ENCODE results near the gene CYBB.

CYBB gene

DNA sequence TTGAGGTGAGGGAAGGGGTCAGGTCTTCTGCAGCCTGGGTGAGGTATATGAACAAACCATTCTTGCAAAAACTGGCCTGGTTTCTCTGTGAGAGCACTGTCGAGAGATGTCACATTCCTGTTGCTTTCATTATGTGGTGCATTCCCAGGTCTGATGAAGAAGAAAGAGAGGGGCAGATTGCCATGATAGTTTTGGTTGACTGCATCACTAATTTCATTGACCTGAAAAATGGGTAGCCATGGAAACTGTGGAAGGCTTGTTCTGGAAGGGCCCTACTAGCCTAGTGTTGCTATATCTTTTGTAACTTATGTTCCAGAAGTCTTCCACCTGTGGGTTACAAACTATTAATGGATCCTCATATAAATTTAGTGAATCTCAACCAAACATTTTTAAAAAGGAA is 32.9 kb upstream of the CYBB start:
- Histone ChIP-seq H3K9ac (ENCODE audit: low read length) (no peak overlapping the region), H3K79me2 (ENCODE audit: control insufficient read depth, insufficient read depth, low read length, poor library complexity) (no peaks in the 10 kb centered on the region), H3K4ac (ENCODE audit: low read depth, low read length) (no peak overlapping the region), H3K9me3 (ENCODE audit: insufficient read depth, low read depth, low read length) (no peaks in the 10 kb centered on the region), H3K4me1 (ENCODE audit: control insufficient read depth in 1 of 2, insufficient read depth in 2 of 2, low read length in 2 of 2) (no peaks in the 10 kb centered on the region), H4K12ac (ENCODE audit: low read depth, low read length) (no peak overlapping the region), H3K27ac (ENCODE audit: low read depth, low read length) (no peak overlapping the region), H2AK5ac (ENCODE audit: low read length) (no peak overlapping the region), H3K4me2 (ENCODE audit: low read length) (no peak overlapping the region), H3K18ac (ENCODE audit: low read length) (no peak overlapping the region), H3K27me3 (ENCODE audit: insufficient read depth, low read length) (no peaks in the 10 kb centered on the region), H3K36me3 (ENCODE audit: control insufficient read depth in 1 of 2, insufficient read depth in 2 of 2, low read length in 2 of 2) (no peaks in the 10 kb centered on the region), H3K4me3 (ENCODE audit: low read depth, low read length) (no peak overlapping the region), H3K14ac (ENCODE audit: low read length) (no peak overlapping the region), H4K91ac (ENCODE audit: low read depth, low read length) (no peak overlapping the region), H3K23ac (ENCODE audit: low read length) (no peak overlapping the region), H2BK120ac (ENCODE audit: insufficient read depth, low read length, poor library complexity) (no peak overlapping the region), H2AFZ (ENCODE audit: insufficient read depth, low read length, poor library complexity) (no peak overlapping the region), H2BK5ac (ENCODE audit: low read depth, low read length, poor library complexity) (no peak overlapping the region), H3K79me1 (ENCODE audit: low read length) (no peaks in the 10 kb centered on the region), H2BK12ac (ENCODE audit: low read length) (no peak overlapping the region), H4K8ac (ENCODE audit: low read depth, low read length) (no peak overlapping the region)
- no peak for DNase-seq
- WGBS (ENCODE audit: extremely low coverage, insufficient coverage, insufficient read length) = no CpG with 5 or more reads among the region's 1 CpG

DNA sequence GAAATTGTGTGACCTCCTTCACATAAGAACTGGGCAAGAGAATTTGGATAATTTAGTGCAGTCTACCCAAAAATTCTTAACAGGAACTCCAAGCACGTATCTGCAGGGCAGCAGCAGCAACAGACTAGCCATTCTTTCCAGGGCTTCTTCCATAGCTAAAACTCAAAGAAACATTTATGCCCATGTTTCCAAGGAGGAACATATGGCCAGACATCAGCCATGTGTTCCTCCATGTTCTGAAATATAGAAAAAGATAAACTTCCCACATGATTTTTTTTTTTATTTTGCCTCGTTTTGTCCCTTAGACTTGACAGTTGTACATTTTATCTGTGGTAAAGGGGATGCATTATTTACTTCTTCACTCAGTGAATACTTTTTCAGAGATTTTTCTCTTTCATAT is 27.6 kb upstream of the CYBB start:
- H3K14ac ChIP-seq (ENCODE audit: low read length) = no peak overlapping the region
- no peak overlapping the region for H3K18ac ChIP-seq (ENCODE audit: low read length)
- no peak overlapping the region for H2AK5ac ChIP-seq (ENCODE audit: low read length)
- DNase-seq = no peak
- no peak overlapping the region for H2BK120ac ChIP-seq (ENCODE audit: insufficient read depth, low read length, poor library complexity)
- H3K4me2 ChIP-seq (ENCODE audit: low read length) = no peak overlapping the region
- H3K4me3 ChIP-seq (ENCODE audit: low read depth, low read length) = no peak overlapping the region
- H3K23ac ChIP-seq (ENCODE audit: low read length) = no peak overlapping the region
- no peaks in the 10 kb centered on the region for H3K79me2 ChIP-seq (ENCODE audit: control insufficient read depth, insufficient read depth, low read length, poor library complexity)
- H3K4me1 ChIP-seq (ENCODE audit: control insufficient read depth in 1 of 2, insufficient read depth in 2 of 2, low read length in 2 of 2) = no peaks in the 10 kb centered on the region
- H3K9ac ChIP-seq (ENCODE audit: low read length) = no peak overlapping the region
- no peak overlapping the region for H2BK5ac ChIP-seq (ENCODE audit: low read depth, low read length, poor library complexity)
- H3K79me1 ChIP-seq (ENCODE audit: low read length) = no peaks in the 10 kb centered on the region
- WGBS (ENCODE audit: extremely low coverage, insufficient coverage, insufficient read length) = no CpG with 5 or more reads among the region's 2 CpGs
- H3K9me3 ChIP-seq (ENCODE audit: insufficient read depth, low read depth, low read length) = no peaks in the 10 kb centered on the region
- no peaks in the 10 kb centered on the region for H3K36me3 ChIP-seq (ENCODE audit: control insufficient read depth in 1 of 2, insufficient read depth in 2 of 2, low read length in 2 of 2)
- no peak overlapping the region for H3K4ac ChIP-seq (ENCODE audit: low read depth, low read length)
- no peaks in the 10 kb centered on the region for H3K27me3 ChIP-seq (ENCODE audit: insufficient read depth, low read length)
- no peak overlapping the region for H2AFZ ChIP-seq (ENCODE audit: insufficient read depth, low read length, poor library complexity)
- no peak overlapping the region for H2BK12ac ChIP-seq (ENCODE audit: low read length)
- no peak overlapping the region for H4K12ac ChIP-seq (ENCODE audit: low read depth, low read length)
- H3K27ac ChIP-seq (ENCODE audit: low read depth, low read length) = no peak overlapping the region
- H4K91ac ChIP-seq (ENCODE audit: low read depth, low read length) = no peak overlapping the region
- H4K8ac ChIP-seq (ENCODE audit: low read depth, low read length) = no peak overlapping the region

DNA sequence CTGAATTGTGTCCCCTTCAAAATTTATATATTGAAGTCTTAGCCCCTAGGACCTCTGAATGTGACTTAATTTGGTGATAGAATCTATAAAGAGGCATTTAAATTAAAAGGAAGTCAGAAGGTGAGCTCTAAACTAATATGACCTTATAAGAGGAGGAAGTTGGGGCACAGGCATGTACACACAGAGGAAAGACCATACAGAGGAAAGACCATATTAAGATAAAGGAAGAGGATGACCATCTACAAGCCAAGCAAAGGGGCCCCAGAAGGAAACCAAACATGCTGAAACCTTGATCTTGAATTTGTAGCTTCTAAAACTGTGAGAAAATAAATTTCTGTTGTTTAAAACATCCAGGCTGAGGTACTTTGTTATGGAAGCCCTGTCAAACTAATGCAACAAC is 26.9 kb upstream of the CYBB start:
- H3K23ac ChIP-seq (ENCODE audit: low read length) = no peak overlapping the region
- H3K9me3 ChIP-seq (ENCODE audit: insufficient read depth, low read depth, low read length) = no peaks in the 10 kb centered on the region
- no peak overlapping the region for H3K4ac ChIP-seq (ENCODE audit: low read depth, low read length)
- no peaks in the 10 kb centered on the region for H3K36me3 ChIP-seq (ENCODE audit: control insufficient read depth in 1 of 2, insufficient read depth in 2 of 2, low read length in 2 of 2)
- no peak overlapping the region for H2BK12ac ChIP-seq (ENCODE audit: low read length)
- no peak overlapping the region for H3K14ac ChIP-seq (ENCODE audit: low read length)
- H3K9ac ChIP-seq (ENCODE audit: low read length) = no peak overlapping the region
- H3K4me2 ChIP-seq (ENCODE audit: low read length) = no peak overlapping the region
- no peak overlapping the region for H3K4me3 ChIP-seq (ENCODE audit: low read depth, low read length)
- no peak for DNase-seq
- no peaks in the 10 kb centered on the region for H3K79me2 ChIP-seq (ENCODE audit: control insufficient read depth, insufficient read depth, low read length, poor library complexity)
- no peak overlapping the region for H4K8ac ChIP-seq (ENCODE audit: low read depth, low read length)
- no peak overlapping the region for H4K91ac ChIP-seq (ENCODE audit: low read depth, low read length)
- no peak overlapping the region for H3K27ac ChIP-seq (ENCODE audit: low read depth, low read length)
- H4K12ac ChIP-seq (ENCODE audit: low read depth, low read length) = no peak overlapping the region
- no peak overlapping the region for H3K18ac ChIP-seq (ENCODE audit: low read length)
- no peak overlapping the region for H2AFZ ChIP-seq (ENCODE audit: insufficient read depth, low read length, poor library complexity)
- H3K27me3 ChIP-seq (ENCODE audit: insufficient read depth, low read length) = no peaks in the 10 kb centered on the region
- H3K4me1 ChIP-seq (ENCODE audit: control insufficient read depth in 1 of 2, insufficient read depth in 2 of 2, low read length in 2 of 2) = no peaks in the 10 kb centered on the region
- H2BK120ac ChIP-seq (ENCODE audit: insufficient read depth, low read length, poor library complexity) = no peak overlapping the region
- no peak overlapping the region for H2AK5ac ChIP-seq (ENCODE audit: low read length)
- no peak overlapping the region for H2BK5ac ChIP-seq (ENCODE audit: low read depth, low read length, poor library complexity)
- no peaks in the 10 kb centered on the region for H3K79me1 ChIP-seq (ENCODE audit: low read length)

DNA sequence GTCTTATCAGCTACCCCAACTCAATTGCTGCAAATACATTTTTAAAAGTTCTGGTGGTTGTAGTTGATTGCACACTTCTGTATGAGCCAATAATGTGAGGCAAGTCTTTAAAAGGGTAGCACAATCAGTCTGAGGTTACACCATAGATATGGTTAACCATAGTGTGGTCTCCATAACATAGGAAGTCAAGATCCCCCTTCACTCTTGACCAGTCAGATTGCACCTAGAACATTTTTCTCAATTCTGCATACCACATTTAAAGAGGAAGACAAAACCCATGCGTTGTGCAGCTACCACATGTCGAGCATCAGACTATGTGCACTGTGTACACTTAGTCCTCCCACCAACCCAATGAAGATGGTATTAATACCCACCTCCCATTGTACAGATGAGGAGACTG is 26.5 kb upstream of the CYBB start:
- H3K4me3 ChIP-seq (ENCODE audit: low read depth, low read length) = no peak overlapping the region
- H4K12ac ChIP-seq (ENCODE audit: low read depth, low read length) = no peak overlapping the region
- H3K79me2 ChIP-seq (ENCODE audit: control insufficient read depth, insufficient read depth, low read length, poor library complexity) = no peaks in the 10 kb centered on the region

DNA sequence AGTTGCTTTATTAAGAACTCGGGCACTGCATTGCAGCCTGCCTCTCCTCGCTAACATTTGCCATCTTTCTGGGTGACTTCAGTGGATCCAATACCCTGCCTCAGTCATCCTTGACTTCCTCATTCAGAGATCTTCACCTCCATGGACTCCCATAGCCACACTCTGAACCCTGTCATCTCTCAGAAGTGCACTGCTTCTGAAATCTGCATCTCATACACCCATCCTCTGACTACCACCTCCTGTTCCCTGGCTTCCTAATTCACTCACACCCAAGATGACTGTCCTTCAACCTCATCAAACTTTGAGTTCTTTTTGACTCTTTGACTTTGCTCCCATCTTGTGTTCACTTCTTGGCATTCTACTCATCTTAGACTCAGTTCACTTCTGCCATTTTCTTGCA is 25.3 kb upstream of the CYBB start:
- Histone ChIP-seq H3K36me3 (ENCODE audit: control insufficient read depth in 1 of 2, insufficient read depth in 2 of 2, low read length in 2 of 2) (no peaks in the 10 kb centered on the region), H3K27me3 (ENCODE audit: insufficient read depth, low read length) (no peaks in the 10 kb centered on the region), H2BK120ac (ENCODE audit: insufficient read depth, low read length, poor library complexity) (no peak overlapping the region), H3K4me1 (ENCODE audit: control insufficient read depth in 1 of 2, insufficient read depth in 2 of 2, low read length in 2 of 2) (no peaks in the 10 kb centered on the region), H4K12ac (ENCODE audit: low read depth, low read length) (no peak overlapping the region), H2BK12ac (ENCODE audit: low read length) (no peak overlapping the region), H4K91ac (ENCODE audit: low read depth, low read length) (no peak overlapping the region), H2BK5ac (ENCODE audit: low read depth, low read length, poor library complexity) (no peak overlapping the region), H3K27ac (ENCODE audit: low read depth, low read length) (no peak overlapping the region), H4K8ac (ENCODE audit: low read depth, low read length) (no peak overlapping the region), H3K9me3 (ENCODE audit: insufficient read depth, low read depth, low read length) (no peaks in the 10 kb centered on the region), H3K14ac (ENCODE audit: low read length) (no peak overlapping the region), H3K4ac (ENCODE audit: low read depth, low read length) (no peak overlapping the region), H3K79me1 (ENCODE audit: low read length) (no peaks in the 10 kb centered on the region), H3K79me2 (ENCODE audit: control insufficient read depth, insufficient read depth, low read length, poor library complexity) (no peaks in the 10 kb centered on the region), H3K18ac (ENCODE audit: low read length) (no peak overlapping the region), H3K23ac (ENCODE audit: low read length) (no peak overlapping the region), H2AK5ac (ENCODE audit: low read length) (no peak overlapping the region), H3K9ac (ENCODE audit: low read length) (no peak overlapping the region), H2AFZ (ENCODE audit: insufficient read depth, low read length, poor library complexity) (no peak overlapping the region), H3K4me3 (ENCODE audit: low read depth, low read length) (no peak overlapping the region), H3K4me2 (ENCODE audit: low read length) (no peak overlapping the region)
- no CpG with 5 or more reads among the region's 2 CpGs for WGBS (ENCODE audit: extremely low coverage, insufficient coverage, insufficient read length)
- no peak for DNase-seq

More for the DNA sequence above, 26.5 kb upstream of the CYBB start:
- no peak overlapping the region for H2BK120ac ChIP-seq (ENCODE audit: insufficient read depth, low read length, poor library complexity)
- H3K23ac ChIP-seq (ENCODE audit: low read length) = no peak overlapping the region
- no peak overlapping the region for H4K8ac ChIP-seq (ENCODE audit: low read depth, low read length)
- H3K9ac ChIP-seq (ENCODE audit: low read length) = no peak overlapping the region
- H2BK5ac ChIP-seq (ENCODE audit: low read depth, low read length, poor library complexity) = no peak overlapping the region
- H2AFZ ChIP-seq (ENCODE audit: insufficient read depth, low read length, poor library complexity) = no peak overlapping the region
- no CpG with 5 or more reads among the region's 2 CpGs for WGBS (ENCODE audit: extremely low coverage, insufficient coverage, insufficient read length)
- H3K36me3 ChIP-seq (ENCODE audit: control insufficient read depth in 1 of 2, insufficient read depth in 2 of 2, low read length in 2 of 2) = no peaks in the 10 kb centered on the region
- H3K4me2 ChIP-seq (ENCODE audit: low read length) = no peak overlapping the region
- no peak overlapping the region for H3K4ac ChIP-seq (ENCODE audit: low read depth, low read length)
- no peaks in the 10 kb centered on the region for H3K79me1 ChIP-seq (ENCODE audit: low read length)
- H3K18ac ChIP-seq (ENCODE audit: low read length) = no peak overlapping the region
- no peaks in the 10 kb centered on the region for H3K27me3 ChIP-seq (ENCODE audit: insufficient read depth, low read length)
- no peak overlapping the region for H3K14ac ChIP-seq (ENCODE audit: low read length)
- DNase-seq = no peak
- no peaks in the 10 kb centered on the region for H3K4me1 ChIP-seq (ENCODE audit: control insufficient read depth in 1 of 2, insufficient read depth in 2 of 2, low read length in 2 of 2)
- H4K91ac ChIP-seq (ENCODE audit: low read depth, low read length) = no peak overlapping the region
- no peak overlapping the region for H2BK12ac ChIP-seq (ENCODE audit: low read length)
- H3K27ac ChIP-seq (ENCODE audit: low read depth, low read length) = no peak overlapping the region
- no peaks in the 10 kb centered on the region for H3K9me3 ChIP-seq (ENCODE audit: insufficient read depth, low read depth, low read length)
- H2AK5ac ChIP-seq (ENCODE audit: low read length) = no peak overlapping the region

All from trophoblast cell (in vitro differentiated cells and primary cell).